Measurements from ENCODE around the gene GIPC1.
"Not testable (repeated sequence)": the region's sequence is repeated elsewhere in the genome, so short reads cannot be mapped to it uniquely, and the experiment has no call there.

GIPC1 gene

DNA sequence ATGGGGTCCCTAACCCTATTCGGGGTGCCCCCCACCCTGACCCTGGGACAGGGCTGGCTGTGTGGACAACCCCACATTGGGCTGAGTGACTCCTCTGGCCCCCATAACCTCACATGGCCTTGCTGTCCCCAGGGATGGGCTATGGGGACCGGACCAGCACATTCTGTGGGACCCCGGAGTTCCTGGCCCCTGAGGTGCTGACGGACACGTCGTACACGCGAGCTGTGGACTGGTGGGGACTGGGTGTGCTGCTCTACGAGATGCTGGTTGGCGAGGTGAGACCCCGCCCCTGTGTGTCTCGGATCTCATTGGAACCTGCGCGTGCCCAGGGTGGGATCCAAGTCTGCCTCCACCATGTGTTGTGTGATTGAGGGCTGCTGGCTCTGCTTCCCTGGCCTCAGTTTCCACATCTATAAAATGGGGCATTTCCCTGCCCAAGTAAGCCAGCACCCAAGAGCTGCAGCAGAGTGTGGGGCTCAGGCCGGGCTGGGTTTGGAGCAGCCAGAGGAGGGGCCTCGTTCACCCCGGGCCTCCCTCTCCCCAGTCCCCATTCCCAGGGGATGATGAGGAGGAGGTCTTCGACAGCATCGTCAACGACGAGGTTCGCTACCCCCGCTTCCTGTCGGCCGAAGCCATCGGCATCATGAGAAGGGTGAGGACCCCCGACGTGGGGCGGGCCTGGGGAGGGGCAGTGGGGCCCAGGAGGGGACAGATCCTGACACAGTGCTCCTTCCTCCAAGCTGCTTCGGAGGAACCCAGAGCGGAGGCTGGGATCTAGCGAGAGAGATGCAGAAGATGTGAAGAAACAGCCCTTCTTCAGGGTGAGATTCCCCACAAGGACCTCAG lies 25.7 kb downstream of the GIPC1 start:
- no peak for DNase-seq

DNA sequence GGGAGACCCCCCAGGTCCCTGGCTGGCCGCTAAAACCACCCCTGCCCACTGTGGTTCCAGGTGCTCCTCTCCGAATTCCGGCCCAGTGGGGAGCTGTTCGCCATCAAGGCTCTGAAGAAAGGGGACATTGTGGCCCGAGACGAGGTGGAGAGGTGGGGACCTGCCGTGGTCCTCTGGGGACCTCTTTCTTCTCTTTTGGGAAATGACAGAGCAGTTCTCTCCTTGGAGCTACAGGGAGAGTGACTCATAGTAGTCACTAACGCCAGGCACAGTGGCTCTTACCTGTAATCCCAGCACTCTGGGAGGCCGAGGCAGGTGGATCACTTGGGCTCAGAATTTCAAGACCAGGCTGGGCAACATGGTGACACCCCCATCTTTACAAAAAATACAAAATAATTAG lies 28.1 kb downstream of the GIPC1 start:
- no peak for DNase-seq

DNA sequence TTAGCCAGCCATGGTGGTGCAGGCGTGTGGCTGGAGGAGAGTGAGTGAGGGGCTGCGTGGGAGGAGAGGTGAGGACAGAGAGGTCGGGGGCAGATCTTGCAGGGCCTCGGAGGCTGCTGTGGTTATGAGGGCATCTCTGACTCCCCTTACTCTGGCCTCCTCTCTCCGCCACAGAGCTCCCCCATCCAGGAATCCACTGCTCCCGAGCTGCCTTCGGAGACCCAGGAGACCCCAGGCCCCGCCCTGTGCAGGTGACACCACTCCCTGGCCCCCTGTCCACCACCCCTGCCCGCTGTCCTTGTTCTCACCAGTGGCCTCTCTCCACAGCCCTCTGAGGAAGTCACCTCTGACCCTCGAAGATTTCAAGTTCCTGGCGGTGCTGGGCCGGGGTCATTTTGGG lies 28.5 kb downstream of the GIPC1 start:
- DNase-seq = no peak

DNA sequence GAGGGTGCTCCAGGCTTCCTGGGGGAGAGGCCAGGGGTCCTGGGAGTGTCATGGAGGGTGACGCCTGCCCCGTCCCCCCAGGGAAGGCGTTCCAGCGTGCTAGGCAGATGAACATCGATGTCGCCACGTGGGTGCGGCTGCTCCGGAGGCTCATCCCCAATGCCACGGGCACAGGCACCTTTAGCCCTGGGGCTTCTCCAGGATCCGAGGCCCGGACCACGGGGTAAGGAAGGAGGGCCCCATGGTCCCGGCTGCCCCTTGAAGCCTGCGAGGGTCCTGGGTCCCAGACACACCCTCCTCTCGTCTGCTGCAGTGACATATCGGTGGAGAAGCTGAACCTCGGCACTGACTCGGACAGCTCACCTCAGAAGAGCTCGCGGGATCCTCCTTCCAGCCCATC lies 32.2 kb downstream of the GIPC1 start:
- DNase-seq = no peak

DNA sequence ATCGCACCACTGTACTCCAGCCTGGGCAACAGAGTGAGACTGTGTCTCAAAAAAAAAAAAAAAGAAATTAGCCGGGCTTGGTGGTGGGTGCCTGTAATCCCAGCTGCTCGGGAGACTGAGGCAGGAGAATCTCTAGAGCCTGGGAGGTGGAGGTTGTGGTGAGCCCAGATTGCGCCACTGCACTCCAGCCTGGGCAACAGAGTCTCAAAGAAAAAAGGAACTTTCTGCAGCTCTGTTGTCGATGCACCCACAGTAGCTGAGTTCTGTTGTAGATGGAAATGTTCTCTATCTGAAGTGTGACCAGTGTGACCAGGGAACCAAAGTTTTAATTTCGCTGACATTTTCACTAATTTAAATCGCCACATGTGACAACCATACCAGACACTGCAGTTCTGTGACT lies 33.5 kb downstream of the GIPC1 start:
- DNase-seq = not testable (repeated sequence)

DNA sequence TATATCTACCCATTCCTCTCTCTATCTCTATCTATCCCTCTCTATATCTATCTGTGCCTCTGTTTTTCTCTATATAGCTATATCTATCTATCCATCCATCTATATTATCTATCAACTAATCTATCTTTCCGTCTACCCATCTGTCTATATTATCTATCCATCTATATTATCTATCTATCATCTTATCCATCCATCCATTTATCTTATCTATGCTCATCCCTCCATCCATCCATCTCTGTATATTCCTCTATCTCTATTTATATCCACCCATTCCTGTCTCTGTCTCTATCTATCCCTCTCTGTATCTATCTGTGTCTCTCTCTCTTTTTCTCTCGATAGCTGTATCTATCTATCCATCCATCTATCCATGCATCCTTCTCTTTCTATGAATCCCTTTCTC lies 35.0 kb downstream of the GIPC1 start:
- no peak for DNase-seq

DNA sequence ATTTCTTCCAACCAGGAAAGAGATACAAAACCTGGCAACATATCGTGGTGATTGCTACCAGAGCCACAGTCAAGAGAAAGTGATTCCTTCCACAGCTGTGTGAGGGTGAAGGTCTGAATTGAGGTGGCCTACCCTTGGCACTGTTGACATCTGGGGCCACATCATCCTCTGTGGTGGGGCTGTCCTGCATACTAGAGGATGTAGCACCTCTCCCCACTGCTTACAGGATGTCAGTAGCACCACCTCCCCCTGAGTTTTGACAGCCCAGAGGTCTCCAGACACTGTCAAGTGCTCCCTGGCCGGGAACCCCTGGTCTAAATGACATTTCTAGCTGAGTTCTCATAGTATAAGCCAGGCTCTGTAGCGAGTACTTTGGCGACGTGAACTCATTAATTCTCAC lies 36.2 kb downstream of the GIPC1 start:
- DNase-seq = no peak

DNA sequence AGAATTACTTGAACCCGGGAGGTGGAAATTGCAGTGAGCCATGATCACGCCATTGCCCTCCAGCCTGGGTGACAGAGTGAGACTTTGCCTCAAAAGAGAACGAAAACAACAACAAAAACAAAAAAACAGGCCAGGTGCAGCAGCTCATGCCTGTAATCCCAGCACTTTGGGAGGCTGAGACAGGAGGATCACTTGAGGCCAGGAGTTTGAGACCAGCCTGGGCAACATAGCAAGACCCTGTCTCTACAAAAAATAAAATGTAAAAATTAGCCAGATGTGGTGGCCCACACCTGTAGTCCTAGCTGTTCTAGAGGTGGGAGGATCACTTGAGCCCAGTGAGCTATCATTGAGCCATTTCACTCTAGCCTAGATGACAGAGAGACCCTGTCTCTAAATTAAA lies 43.6 kb downstream of the GIPC1 start:
- DNase-seq = not testable (repeated sequence)

DNA sequence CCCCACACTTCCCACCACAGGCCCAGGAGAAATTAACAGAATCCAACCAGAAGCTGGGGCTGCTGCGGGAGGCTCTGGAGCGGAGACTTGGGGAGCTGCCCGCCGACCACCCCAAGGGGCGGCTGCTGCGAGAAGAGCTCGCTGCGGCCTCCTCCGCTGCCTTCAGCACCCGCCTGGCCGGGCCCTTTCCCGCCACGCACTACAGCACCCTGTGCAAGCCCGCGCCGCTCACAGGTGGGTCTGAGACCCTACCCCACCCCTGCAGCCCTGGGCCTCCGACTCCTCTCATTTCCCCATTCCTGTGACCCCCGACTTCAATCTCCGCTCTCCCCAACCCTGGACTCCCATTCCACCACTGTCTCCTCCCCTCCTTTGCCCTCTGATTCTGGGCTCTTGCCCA lies 45.1 kb downstream of the GIPC1 start:
- DNase-seq = no peak

DNA sequence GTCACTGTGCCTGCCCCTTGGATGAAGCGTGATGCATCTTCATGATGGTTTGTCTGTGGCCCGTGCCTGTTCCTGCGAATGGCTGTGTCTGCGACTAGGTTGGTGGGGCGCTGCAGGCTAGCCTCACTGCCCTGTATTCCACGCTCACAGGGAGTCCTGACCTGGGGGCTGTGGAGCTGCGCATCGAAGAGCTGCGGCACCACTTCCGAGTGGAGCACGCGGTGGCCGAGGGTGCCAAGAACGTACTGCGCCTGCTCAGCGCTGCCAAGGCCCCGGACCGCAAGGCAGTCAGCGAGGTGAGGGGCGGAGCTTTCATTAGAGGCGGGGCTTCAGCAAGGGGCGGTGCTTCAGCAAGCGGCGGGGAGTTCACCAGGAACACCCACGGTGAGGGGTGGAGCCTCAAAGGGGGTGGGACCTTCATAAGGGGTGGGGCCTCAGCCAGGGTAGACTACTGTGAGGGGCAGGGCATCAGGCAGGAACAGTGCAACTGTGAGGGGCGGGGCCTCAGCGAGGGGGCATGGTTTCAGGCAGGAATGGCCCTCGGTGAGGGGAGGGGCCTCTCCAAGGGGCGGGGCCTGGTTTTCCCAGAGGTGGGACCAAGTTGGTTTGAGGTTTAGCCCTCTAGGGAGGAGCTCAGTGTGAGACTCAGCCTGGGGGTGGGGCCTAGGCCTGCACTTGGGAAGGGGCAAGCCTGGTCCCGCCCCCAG lies 45.6 kb downstream of the GIPC1 start:
- DNase-seq = peak; percentile 31

DNA sequence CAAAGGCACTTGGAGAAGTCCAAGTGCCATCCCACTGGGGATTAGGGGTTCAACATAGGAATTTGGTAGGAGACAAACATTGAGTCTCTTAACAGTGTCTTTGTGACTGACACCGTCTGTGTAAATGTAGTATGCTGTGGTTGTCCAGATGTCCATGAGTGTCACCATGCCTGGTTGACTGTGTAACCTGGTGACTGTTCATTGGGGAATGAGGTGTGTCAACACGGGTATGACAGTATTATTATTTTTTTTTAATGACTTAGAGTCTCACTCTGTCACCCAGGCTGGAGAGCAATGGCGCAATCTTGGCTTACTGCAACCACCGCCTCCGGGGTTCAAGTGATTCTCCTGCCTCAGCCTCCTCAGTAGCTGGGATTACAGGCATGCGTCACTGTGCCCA lies 46.6 kb downstream of the GIPC1 start:
- no peak for DNase-seq

DNA sequence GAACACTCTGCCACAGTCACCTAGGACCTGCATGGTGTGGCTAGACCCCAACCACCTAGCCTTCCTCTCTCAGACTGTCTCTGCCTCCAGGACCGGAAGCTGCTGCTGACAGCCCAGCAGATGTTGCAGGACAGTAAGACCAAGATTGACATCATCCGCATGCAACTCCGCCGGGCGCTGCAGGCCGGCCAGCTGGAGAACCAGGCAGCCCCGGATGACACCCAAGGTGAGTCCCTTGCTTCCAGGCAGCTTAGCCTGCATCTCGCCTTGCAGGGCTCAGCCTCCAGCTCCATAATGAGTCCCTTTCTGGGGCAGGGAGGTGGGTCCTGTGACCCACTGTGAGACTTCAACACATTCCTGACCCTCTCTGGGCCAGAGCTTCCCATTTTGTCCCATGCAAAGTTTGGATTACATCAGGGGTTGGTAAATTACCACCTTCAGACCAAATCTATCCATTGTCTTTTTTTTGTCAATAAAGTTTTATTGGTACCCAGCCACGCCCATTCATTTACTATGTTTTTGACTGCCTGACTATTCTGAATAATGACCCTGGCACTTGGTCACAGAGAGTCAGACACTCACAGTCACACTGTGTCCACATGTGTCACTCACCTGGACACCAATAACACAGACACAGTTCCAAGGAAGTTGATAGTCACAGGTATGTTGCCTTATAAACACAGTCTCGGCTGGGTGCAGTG lies 49.4 kb downstream of the GIPC1 start:
- DNase-seq = no peak

DNA sequence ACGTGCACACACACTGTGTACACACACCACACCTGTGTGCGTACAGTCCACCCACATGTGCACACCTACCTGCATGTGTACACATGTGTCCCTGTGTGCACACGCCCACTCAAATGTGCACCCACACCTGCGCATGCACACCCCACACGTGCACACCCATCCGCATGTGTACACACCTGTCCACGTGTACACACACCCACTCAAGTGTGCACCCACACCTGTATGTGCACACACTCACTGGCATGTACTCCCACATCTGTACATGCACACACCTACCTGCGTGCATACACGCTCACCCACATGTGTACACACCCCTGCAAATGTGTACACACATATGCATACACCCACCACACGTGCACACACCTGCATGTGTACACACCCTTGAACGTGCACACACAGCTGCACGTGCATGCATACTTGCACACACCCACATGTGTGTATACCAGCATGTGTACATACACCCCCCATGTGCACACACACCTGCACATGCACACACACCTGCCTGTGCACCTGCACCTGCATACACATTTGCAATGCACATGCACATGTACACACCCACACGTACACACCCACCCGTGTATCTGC lies 52.2 kb downstream of the GIPC1 start:
- no peak for DNase-seq

DNA sequence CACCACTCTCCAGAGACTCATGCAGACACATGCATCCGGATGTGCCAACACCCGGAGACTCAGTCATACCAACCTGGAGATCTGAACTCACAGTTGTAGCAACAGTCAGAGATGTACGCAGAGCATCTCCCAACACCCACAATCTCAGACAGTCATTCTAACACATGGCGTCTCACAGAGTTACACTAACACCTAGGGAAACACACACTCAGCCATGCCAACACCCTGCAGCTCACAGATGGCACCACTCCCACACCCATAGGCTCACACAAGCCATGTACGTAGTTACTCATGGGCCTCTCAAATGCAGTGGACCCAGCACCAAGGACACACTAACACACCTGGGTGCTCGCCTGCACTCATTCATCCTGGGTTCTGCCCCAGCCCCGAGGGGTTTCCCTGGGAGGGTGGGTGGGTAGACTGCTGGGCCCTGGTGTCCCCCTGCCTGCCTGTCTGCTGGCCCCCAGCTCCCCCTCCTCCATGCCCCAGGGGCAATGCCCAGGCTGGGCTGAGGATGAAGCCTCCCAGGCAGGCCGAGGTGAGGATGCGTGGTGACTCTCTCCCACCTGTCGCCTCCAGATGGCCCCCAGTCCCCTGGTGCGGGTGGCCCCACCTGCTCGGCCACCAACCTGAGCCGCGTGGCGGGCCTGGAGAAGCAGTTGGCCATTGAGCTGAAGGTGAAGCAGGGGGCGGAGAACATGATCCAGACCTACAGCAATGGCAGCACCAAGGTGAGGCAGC lies 52.9 kb downstream of the GIPC1 start:
- DNase-seq = no peak

DNA sequence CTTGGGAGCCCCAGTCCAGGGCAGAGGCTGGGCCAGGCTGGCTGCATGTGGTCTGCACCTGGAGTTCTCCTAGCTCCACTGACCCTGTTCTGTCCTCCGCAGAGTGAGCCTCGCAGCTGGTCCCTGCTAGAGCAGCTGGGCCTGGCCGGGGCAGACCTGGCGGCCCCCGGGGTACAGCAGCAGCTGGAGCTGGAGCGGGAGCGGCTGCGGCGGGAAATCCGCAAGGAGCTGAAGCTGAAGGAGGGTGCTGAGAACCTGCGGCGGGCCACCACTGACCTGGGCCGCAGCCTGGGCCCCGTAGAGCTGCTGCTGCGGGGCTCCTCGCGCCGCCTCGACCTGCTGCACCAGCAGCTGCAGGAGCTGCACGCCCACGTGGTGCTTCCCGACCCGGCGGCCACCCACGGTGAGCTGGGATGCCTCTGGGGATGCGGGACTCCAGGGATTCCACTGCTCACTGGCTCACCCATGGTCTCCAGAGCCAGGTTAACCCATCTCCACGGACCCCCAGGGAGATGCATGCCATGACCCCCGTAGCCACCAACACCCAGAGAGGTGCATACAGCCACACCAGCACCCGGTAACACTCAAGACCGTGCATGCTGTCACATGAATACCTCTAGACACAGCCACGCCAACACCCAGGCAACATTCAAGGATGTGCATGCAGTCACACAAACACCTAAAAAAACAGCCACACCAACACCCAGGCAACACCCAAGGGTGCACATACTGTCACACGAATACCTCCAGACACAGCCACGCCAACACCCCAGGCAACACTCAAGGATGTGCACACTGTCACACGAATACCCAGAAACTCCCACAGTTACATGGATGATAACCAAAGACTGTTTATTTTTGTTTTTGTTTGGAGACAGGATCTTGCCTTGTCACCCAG lies 54.6 kb downstream of the GIPC1 start:
- no peak for DNase-seq

DNA sequence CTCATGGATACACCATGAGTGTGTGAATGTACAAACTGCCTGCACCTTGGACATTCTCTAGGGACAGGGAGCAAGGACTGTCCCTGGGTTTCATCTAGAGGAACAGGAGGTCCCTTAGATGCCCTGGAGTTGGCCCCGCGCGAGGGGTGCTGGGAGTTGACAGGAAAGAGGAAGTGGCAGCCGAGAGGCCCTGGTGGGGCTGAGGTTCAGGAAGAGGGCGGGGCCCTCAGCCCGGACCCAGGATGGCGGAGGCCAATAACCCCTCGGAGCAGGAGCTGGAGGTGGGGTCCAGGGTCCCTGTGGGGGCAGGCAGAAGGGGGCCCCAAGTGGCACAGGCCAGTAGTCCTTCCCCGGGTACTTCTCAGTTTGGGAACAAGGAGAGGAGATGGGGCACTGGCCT lies 55.9 kb downstream of the GIPC1 start:
- peak; percentile 92 for DNase-seq

DNA sequence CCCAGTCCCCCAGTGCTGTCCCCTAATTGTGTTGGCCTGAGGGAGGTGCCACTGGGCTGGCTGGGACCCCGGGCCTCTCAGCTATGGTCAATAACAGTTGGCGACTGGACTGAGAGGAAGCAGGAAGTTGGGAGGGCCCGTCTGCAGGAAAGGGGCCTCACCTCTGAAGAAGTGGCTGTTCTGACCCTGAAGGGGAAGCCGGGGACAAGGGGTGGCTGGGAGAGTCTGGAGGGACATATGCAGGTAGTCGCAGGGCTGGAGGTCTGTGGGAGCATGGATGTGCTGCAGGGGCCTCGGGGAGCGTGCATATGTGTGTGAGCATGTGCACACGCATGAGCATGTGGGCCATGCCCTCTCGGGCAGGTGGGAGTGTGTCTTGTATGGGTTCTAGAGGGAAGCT lies 56.9 kb downstream of the GIPC1 start:
- no peak for DNase-seq

DNA sequence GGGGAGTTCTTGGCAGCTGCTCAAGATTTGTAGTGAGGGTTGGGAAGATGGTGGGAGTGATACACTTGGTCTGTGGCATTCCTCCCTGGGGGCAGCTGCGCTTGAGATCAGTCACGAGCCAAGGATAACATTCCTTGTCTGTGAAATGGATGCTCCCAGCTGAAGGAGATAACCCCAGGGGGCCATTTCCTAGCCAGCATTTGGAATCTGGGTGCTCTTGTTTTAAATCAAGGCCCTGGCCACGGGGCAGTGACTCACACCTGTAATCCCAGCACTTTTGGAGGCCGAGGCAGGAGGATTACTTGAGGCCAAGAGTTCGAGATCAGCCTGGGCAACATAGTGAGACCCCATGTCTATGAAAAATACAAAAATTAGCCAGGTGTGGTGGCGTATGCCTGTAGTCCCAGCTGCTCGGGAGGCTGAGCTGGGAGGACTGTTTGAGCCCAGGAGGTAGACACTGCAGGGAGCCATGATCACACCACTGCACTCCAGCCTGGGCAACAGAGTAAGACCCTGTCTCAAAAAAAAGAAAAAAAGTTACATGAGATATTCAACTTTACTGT lies 58.3 kb downstream of the GIPC1 start:
- DNase-seq = no peak

DNA sequence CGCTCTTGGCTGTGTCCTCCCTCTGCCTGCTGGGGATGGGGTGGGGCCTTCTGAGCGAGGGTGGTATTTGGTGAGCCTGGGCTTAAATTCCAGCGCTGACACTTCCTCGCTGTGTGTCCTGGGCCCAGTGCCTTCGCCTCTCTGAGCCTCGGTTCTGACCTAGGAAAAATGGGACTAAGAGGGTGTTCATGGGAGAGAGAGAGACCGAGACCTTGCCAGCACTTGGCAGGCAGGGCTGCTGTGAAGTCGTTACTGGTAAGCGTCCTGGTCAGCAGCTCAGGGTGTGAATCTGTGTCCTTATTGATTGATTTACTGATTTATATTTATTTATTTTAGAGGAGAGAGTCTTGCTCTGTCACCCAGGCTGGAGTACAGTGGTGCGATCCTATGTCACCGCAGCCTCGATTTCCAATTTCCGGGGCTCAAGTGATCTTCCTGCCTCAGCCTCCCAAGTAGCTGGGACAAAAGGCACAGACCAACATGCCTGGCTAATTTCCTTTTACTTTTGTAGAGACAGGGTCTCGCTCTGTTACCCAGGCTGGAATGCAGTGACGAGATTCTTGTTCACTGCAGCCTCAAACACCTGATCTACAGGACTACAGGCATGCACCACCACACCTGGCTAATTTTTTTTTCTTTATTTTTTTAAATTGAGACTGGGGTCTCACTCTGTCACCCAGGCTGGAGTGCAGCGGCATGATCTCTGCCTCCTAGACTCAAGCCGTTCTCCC lies 60.4 kb downstream of the GIPC1 start:
- DNase-seq = no peak

DNA sequence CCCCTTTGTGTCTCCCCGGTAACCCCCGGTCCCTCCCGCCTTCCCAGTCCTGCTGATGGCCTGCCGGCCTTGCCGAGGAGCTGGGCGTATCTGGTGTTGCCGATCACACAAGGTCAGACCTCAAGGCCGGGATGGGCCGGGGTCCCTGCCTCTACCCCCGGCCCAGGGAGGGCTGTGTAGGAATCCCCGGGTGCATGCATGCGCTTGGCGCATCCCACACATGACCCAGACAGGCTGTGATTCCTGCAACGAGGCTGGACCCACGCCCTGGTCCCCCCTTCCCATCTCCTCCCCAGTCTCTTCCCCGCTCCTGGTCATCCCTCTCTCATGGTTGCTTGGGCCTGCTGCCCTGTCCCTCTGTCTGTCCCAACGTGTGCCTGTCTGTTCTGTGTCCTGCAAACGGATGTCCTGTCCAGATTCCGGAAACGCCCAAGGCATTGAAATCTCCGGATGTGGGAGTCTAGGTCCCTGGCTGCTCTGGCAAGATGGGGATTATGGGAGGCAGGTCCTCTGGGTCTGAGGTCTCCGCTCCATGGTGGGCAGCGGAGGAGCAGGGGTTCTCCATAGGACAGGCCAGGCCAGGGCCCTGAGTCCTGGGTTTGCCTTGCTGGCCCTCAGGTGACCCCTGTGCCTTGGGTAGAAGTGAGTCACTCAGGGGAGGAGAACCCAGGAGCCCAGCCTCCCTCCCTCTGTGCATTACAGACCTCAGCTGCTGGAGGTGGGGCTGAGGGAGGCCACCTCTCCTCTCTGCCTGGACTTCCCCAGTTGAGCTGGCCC lies 61.2 kb downstream of the GIPC1 start:
- peak; percentile 32 for DNase-seq
